RWPE2 (cell line): ENCODE measurements around the gene NDST1.

ENCODE experiments used
- ATAC-seq: fragments of 200-7000 bp; cut with Tn5 transposase; 3 replicates; pipeline ENCODE4 v1.9.1; 2021; ENCODE audit warnings: low read depth
- DNase-seq: peaks from one replicate; pipeline ENCODE4 v3.0.0-alpha.2; 2020; ENCODE audit warnings: low spot score
- H3K27ac ChIP-seq: fragments of 450-650 bp; 2 replicates; pipeline ENCODE4 v1.5.1; 2017; ENCODE audit warnings: mild to moderate bottlenecking; ENCODE audit not compliant: poor library complexity, severe bottlenecking
- H3K27me3 ChIP-seq: fragments of 250-450 bp; sonication (Bioruptor Pico); 2 replicates; pipeline ENCODE4 v1.5.1; 2021; ENCODE audit warnings: mild to moderate bottlenecking, moderate library complexity; ENCODE audit not compliant: insufficient read depth, poor library complexity, severe bottlenecking
- H3K36me3 ChIP-seq: fragments of 250-450 bp; sonication (Bioruptor Pico); 2 replicates; pipeline ENCODE4 v1.5.1; 2020; ENCODE audit warnings: low read depth, mild to moderate bottlenecking, moderate library complexity
- H3K4me1 ChIP-seq: fragments of 250-450 bp; sonication (Bioruptor Pico); 2 replicates; pipeline ENCODE4 v1.5.1; 2021; ENCODE audit warnings: mild to moderate bottlenecking, moderate library complexity; ENCODE audit not compliant: insufficient read depth, poor library complexity, severe bottlenecking
- H3K4me3 ChIP-seq: fragments of 250-450 bp; sonication (Bioruptor Pico); 2 replicates; pipeline ENCODE4 v1.5.1; 2021; ENCODE audit warnings: mild to moderate bottlenecking, moderate library complexity; ENCODE audit not compliant: severe bottlenecking
- H3K9me3 ChIP-seq: fragments of 250-450 bp; sonication (Bioruptor Pico); 2 replicates; pipeline ENCODE4 v1.5.1; 2021; ENCODE audit warnings: mild to moderate bottlenecking, moderate library complexity; ENCODE audit not compliant: severe bottlenecking
- TF ChIP-seq, protein P1 (sequence below): fragments of 450-650 bp; IDR thresholded peaks from one replicate; pipeline ENCODE4 v1.5.1; 2017; ENCODE audit warnings: mild to moderate bottlenecking, moderate library complexity; ENCODE audit not compliant: poor library complexity, severe bottlenecking

The NDST1 gene

GRCh38 chr5:150589862-150590601, 82.1 kb downstream of the NDST1 start:
- Histone ChIP-seq H3K9me3 (no peaks in the 10 kb centered on the region), H3K4me1 (no peaks in the 10 kb centered on the region), H3K4me3 (no peak overlapping the region), H3K27me3 (no peaks in the 10 kb centered on the region), H3K27ac (no peak overlapping the region), H3K36me3 (no peaks in the 10 kb centered on the region)
- DNase-seq (peak; percentile 55), ATAC-seq (peak; percentile 36; the same call in 2 of the 3 replicates)
- TF ChIP-seq, protein P1, sequence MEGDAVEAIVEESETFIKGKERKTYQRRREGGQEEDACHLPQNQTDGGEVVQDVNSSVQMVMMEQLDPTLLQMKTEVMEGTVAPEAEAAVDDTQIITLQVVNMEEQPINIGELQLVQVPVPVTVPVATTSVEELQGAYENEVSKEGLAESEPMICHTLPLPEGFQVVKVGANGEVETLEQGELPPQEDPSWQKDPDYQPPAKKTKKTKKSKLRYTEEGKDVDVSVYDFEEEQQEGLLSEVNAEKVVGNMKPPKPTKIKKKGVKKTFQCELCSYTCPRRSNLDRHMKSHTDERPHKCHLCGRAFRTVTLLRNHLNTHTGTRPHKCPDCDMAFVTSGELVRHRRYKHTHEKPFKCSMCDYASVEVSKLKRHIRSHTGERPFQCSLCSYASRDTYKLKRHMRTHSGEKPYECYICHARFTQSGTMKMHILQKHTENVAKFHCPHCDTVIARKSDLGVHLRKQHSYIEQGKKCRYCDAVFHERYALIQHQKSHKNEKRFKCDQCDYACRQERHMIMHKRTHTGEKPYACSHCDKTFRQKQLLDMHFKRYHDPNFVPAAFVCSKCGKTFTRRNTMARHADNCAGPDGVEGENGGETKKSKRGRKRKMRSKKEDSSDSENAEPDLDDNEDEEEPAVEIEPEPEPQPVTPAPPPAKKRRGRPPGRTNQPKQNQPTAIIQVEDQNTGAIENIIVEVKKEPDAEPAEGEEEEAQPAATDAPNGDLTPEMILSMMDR, result no peak

DNA sequence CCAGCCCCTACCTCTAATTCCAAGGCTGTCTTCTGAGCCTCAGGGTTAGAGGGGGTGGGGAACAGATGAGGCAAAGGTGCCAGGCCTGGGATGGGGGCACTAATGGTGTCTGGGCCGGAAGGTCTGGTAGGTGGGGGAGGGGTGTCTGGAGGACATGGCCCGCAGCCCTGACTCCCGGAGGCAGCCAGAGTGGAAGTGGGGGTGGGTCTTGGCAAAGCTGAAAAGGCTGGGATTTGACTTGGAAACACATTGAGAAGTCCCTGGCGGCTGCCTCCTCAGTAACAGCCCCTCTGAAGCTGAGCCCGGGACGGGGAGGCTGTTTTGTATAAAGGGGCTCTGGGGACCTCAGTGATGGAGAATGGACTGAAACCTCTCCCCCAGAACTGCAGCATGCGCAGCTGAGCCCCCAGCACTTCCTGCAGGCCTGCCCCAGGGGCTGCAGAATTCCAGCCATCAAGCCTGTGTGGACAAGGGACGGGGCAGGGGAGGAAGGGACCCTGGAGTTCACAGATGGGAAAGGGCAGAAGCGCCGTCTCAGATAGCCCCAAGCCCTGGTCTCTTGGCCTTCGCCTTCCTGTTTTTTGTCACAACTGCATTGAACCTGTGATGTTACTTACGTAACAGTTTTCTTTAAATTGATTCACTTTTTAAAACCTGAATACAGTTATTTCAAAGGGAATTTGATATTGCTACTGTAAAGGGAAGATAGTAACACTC, 83.2 kb downstream of the NDST1 start:
- TF ChIP-seq, protein P1, result no peak
- H3K9me3 ChIP-seq, result no peaks in the 10 kb centered on the region
- H3K27me3 ChIP-seq, result no peaks in the 10 kb centered on the region
- DNase-seq (peak; percentile 61), ATAC-seq (no peak)
- H3K27ac ChIP-seq, result no peak overlapping the region
- no peaks in the 10 kb centered on the region for H3K4me1 ChIP-seq
- no peaks in the 10 kb centered on the region for H3K36me3 ChIP-seq
- no peak overlapping the region for H3K4me3 ChIP-seq

GRCh38 chr5:150593593-150593992, 85.7 kb downstream of the NDST1 start:
- TF ChIP-seq, protein P1, result no peak
- H3K9me3 ChIP-seq, result no peaks in the 10 kb centered on the region
- no peaks in the 10 kb centered on the region for H3K36me3 ChIP-seq
- H3K27me3 ChIP-seq, result no peaks in the 10 kb centered on the region
- no peak overlapping the region for H3K27ac ChIP-seq
- ATAC-seq (no peak; the same call in 2 of the 3 replicates), DNase-seq (no peak)
- no peak overlapping the region for H3K4me3 ChIP-seq
- H3K4me1 ChIP-seq, result peaks cover 2% of the 10 kb centered on the region

GRCh38 chr5:150593996-150594395, 86.1 kb downstream of the NDST1 start:
- TF ChIP-seq, protein P1, result no peak
- no peak overlapping the region for H3K4me3 ChIP-seq
- H3K27ac ChIP-seq, result no peak overlapping the region
- H3K4me1 ChIP-seq, result peaks cover 6% of the 10 kb centered on the region
- no peaks in the 10 kb centered on the region for H3K27me3 ChIP-seq
- H3K9me3 ChIP-seq, result no peaks in the 10 kb centered on the region
- no peak for ATAC-seq
- DNase-seq, result peak; percentile 56
- no peaks in the 10 kb centered on the region for H3K36me3 ChIP-seq

DNA sequence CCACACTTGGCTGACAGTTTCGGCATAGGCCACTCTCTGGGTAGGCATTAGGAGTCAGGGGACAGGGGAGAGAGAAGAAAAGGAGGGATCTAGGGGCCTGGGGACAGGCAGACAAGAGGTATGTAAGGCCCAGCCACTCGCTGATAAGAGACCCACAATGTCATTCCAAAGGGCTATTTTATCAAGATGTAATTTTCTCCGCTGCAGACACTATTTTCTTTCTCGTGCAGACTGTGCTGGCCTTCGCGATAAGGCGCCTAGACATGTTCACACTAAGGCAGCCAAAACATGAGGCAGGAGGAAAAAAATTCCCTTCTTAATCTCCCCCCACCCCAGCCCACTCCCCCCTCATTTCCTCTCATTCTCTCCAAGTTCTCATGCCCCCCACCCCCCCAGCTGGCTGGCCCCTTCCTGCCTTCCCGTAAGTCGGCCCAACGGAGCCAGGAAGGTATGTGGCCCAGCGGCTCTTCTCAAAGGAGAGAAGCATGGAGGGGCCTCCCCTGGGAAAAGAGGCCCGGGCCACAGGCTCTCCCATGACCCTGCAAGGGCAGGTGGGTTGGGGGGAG, 87.6 kb downstream of the NDST1 start:
- no peaks in the 10 kb centered on the region for H3K36me3 ChIP-seq
- TF ChIP-seq, protein P1, result no peak
- H3K4me3 ChIP-seq, result no peak overlapping the region
- H3K27me3 ChIP-seq, result no peaks in the 10 kb centered on the region
- H3K27ac ChIP-seq, result no peak overlapping the region
- H3K9me3 ChIP-seq, result no peaks in the 10 kb centered on the region
- no peak for ATAC-seq
- peak; percentile 60 for DNase-seq
- H3K4me1 ChIP-seq, result peaks cover 22% of the 10 kb centered on the region
